Right lobe of liver (tissue), 4 donors: ENCODE measurements around the gene OAS2.

ENCODE experiments used
- POLR2A ChIP-seq: fragments of 450-650 bp; IDR thresholded peaks from one replicate; pipeline ENCODE4 v1.6.1; 2017; ENCODE audit warnings: antibody characterized with exemption, mild to moderate bottlenecking
- TF ChIP-seq, protein P1 (sequence below), 4 donors: fragments of 200-600 bp in 3 of 4; fragments of 450-650 bp in 1 of 4; IDR thresholded peaks; one replicate each; pipeline versions ENCODE4 v1.5.1 to v1.8.0; 2016 to 2022; ENCODE audit warnings: antibody characterized with exemption in 4 of 4, mild to moderate bottlenecking in 2 of 4
- donor health status: DM: no; HTN: no; CAD: no.
- donor health status: DM: no; HTN: no; CAD: no.
- donor health status: DM: no; HTN: yes; CAD: no.

DNA sequence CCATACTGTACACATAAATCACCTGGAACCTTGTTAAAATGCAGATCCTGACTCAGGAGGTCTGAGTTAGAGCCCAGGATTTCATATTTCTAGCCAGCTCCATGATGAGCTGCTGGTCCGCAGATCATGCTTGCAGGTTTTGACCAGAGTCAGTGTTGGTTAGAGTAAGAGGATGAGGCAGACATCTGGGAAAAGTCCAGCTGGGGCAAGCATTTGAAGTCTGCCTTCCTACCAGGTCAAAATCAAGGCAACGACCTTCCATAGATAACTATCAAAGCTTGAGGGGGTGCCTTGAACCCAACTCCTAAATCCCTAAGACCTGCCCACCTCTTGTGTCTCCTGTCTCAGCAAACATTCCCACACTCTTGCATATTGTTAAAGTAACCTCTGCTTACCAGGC lies 9.2 kb downstream of the OAS2 start:
- no peak for TF ChIP-seq POLR2A
- TF ChIP-seq, protein P1, sequence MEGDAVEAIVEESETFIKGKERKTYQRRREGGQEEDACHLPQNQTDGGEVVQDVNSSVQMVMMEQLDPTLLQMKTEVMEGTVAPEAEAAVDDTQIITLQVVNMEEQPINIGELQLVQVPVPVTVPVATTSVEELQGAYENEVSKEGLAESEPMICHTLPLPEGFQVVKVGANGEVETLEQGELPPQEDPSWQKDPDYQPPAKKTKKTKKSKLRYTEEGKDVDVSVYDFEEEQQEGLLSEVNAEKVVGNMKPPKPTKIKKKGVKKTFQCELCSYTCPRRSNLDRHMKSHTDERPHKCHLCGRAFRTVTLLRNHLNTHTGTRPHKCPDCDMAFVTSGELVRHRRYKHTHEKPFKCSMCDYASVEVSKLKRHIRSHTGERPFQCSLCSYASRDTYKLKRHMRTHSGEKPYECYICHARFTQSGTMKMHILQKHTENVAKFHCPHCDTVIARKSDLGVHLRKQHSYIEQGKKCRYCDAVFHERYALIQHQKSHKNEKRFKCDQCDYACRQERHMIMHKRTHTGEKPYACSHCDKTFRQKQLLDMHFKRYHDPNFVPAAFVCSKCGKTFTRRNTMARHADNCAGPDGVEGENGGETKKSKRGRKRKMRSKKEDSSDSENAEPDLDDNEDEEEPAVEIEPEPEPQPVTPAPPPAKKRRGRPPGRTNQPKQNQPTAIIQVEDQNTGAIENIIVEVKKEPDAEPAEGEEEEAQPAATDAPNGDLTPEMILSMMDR (IDR thresholded peaks at IDR 0.05): no peak
